GM21526 (cell line): ENCODE measurements around the gene SHC3.

Experiments
- ATAC-seq: cut with Tn5 transposase; IDR thresholded peaks from one replicate; pipeline ENCODE4 v1.9.1; 2021; ENCODE audit warnings: moderate library complexity; ENCODE audit not compliant: unreplicated experiment, low FRiP score

Gene SHC3

DNA sequence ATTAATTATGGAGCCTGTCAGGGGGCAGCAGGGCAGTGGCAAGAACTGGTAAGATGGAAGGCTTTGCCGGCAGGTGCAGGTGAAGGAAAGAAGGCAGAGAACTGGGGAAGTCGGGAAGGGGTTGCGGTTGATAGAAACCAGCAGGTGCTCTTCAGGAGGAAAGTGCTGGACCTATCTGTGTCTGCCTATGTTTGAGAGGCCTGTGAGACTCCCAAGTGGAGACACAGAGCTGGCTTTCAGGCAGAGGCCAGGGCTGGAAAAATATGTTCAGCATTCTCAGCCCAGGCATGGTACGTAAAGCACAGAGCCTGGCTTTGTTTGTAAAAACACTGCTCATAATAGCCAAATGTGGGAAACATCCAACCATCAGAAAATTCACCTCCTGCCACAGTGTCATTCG, 117.8 kb downstream of the SHC3 start:
- no peak for ATAC-seq

- no peak for ATAC-seq
Observed at GRCh38 chr9:89059925-89060506, 118.6 kb downstream of the SHC3 start.

- no peak for ATAC-seq
Observed at GRCh38 chr9:89058906-89059305, 119.7 kb downstream of the SHC3 start.

- ATAC-seq = no peak
Observed at GRCh38 chr9:89054865-89055495, 123.6 kb downstream of the SHC3 start.

- ATAC-seq = no peak
Observed at GRCh38 chr9:89053301-89053700, 125.3 kb downstream of the SHC3 start.

DNA sequence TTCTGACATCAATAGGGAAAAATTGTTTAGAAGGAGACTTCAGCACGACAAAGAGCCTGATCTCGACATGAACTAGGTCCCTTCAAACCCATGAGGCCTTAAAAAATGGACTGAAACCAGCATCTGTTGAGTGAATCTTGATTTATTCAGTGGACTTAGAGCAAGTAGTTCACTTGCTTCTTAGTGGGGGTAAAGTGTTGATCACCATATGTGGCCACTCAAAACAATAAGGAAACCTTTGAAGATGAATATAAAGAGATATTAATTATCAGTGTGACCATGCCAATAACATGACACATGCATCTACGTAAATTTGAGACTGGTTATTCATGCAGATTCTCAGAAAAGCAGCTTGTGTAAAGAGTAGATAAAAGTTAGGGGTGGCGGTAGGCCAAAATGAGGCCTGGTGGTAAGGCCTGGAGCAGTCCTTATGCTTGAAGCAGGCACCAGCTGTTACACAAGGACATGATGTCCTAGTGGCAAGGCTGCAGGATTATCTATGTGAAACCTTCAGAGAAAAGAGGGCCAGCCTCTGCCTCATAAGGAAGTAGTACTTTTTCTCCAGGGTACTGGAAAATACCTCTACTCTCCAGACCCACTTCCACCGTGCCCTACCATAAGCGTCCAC, 126.0 kb downstream of the SHC3 start:
- no peak for ATAC-seq

- ATAC-seq = no peak
Observed at GRCh38 chr9:89051421-89052025, 127.1 kb downstream of the SHC3 start.

DNA sequence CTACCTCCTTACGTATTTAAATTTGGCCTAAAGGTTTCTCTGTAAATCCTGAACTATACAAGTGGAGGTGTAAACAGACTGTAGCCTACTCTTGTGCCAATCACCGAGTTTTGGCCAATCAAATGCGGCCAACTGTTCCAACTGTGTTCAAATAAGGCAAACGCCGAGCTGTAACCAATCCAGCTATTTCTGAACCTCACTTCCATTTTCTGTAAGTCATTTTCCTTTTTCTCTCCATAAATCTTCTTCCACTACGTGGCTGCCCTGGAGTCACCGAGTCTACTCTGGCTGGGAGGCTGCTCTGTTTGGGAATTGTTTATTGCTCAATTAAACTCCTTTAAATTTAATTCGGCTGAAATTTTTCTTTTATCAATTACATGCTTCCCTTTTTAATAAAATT, 129.0 kb downstream of the SHC3 start:
- no peak for ATAC-seq

GRCh38 chr9:89048616-89049015, 130.0 kb downstream of the SHC3 start:
- ATAC-seq = no peak

DNA sequence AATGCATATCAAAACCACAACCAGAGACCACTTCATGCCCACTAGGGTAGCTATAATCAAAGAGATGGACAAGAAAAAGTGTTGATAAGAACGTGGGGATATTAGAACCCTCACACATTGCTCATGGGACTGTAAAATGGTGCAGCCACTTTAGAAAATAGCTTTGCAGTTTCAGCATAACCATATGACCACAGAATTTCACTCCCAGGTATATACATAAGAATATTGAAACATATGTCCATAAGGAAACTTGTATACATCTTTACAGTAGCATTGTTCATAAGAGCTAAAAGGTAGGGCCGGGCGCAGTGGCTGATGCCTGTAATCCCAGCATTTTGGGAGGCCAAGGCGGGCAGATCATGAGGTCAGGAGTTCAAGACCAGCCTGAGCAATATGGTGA, 131.0 kb downstream of the SHC3 start:
- ATAC-seq = no peak

GRCh38 chr9:89046832-89047231, 131.8 kb downstream of the SHC3 start:
- no peak for ATAC-seq

- no peak for ATAC-seq
Observed at GRCh38 chr9:89044881-89045280, 133.7 kb downstream of the SHC3 start.

GRCh38 chr9:89044104-89044503, 134.5 kb downstream of the SHC3 start:
- ATAC-seq = no peak

DNA sequence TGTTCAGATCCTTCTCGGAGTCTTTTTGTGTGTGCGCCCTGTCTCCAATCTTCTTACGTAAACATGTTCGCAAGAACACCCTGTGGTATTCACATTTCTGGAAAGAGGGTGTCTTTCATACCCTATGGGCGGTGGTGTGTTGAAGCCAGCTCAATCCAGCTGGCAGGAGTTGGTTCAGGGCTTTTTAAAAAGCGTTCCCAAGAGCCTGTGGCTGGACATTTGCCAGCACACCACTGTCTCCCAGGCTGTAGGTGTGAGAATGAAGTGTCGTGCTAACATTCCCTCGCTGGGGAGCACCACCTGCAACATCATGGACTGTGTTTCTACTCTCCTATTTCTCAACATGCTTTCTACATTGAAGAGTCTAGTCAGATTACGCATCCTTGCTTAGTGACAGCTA, 135.6 kb downstream of the SHC3 start:
- ATAC-seq = no peak

DNA sequence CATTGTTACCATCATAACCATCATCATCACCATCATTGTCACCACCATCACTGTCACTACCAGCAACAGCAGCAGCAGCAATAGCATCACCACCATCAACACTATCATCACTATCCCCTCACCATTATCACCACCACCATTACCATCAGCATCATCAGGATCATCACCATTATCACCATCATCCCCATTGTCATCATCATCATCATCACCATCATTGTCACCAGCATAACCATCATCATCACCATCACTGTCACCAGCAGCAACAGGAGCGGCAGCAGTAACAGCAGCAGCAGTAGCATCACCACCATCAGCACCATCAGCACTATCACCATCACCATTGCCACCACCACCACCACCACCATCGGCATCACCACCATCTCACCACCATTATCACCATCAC, 139.0 kb downstream of the SHC3 start:
- no peak for ATAC-seq

- ATAC-seq = no peak
Observed at GRCh38 chr9:89039104-89039465, 139.5 kb downstream of the SHC3 start.

GRCh38 chr9:89038382-89039103, 140.1 kb downstream of the SHC3 start:
- no peak for ATAC-seq

DNA sequence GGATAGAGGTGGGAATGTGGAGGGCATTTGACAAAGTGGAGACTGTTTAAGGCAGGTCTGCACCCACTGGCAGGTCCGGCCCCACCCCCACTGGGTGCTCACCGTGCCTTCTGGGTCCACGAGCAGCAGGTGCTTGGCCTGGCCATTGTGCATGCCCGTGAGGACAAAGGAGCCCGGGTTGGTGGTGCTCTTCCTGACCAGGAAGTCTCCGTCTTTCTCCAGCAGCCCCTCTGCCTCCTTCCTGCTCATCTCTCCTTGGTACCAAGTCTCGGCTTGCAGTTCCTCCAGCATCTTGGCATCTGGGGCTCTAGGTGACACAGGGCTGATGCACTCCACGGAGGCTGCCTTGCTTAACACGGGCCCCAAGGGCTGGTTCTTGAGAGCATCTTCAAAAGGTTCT, 140.7 kb downstream of the SHC3 start:
- no peak for ATAC-seq

GRCh38 chr9:89037346-89037745, 141.3 kb downstream of the SHC3 start:
- ATAC-seq = no peak

GRCh38 chr9:89036891-89037290, 141.7 kb downstream of the SHC3 start:
- no peak for ATAC-seq

DNA sequence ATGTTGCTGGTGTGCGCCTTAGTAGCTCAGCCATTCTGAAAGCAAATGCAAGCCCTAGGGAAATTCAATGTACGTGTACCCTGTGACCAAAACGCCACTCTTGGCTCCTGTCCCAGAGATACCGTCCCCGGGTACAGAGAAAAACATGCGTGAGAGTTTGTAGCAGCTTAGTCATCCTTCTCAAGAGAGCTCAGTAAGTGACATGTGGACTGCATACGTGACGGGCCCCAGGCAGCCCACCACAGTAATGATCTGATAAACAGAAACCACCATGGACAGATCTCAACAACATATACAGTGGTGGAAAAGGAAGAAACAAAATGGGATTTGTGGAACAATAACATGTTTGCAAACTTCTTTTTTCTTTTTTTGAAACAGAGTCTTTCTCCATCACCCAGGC, 142.2 kb downstream of the SHC3 start:
- ATAC-seq = no peak
